Activated naive CD4-positive, alpha-beta T cell treated with anti-CD3 and anti-CD28 coated beads, Interleukin-2, amount 10 ng/mL, durations not matched to agents 7 days and 5 days (primary cell): ENCODE measurements around the gene TOPAZ1.

Experiments used
- CTCF ChIA-PET: fragments of 350-600 bp; sonication (Branson Sonifier 250); formaldehyde crosslinking; loops from one replicate; lab custom pipeline; 2021; ENCODE audit warnings: antibody characterized with exemption; lab: Charles Lee
- DNase-seq: peaks from one replicate; pipeline ENCODE4 v3.0.0-alpha.2; 2020
- H3K27ac Mint-ChIP-seq: one replicate; pipeline ENCODE4 v1.8.0; 2021; ENCODE audit warnings: mild to moderate bottlenecking, moderate library complexity, mixed read lengths
- H3K27me3 Mint-ChIP-seq: one replicate; pipeline ENCODE4 v1.8.0; 2021; ENCODE audit warnings: mild to moderate bottlenecking, mixed read lengths
- H3K36me3 Mint-ChIP-seq: one replicate; pipeline ENCODE4 v1.8.0; 2021; ENCODE audit warnings: mixed read lengths
- H3K4me1 Mint-ChIP-seq: one replicate; pipeline ENCODE4 v1.8.0; 2021; ENCODE audit warnings: mixed read lengths
- H3K4me3 Mint-ChIP-seq: one replicate; pipeline ENCODE4 v1.8.0; 2021; ENCODE audit warnings: mild to moderate bottlenecking, moderate library complexity, mixed read lengths
- H3K9me3 Mint-ChIP-seq: one replicate; pipeline ENCODE4 v1.8.0; 2021; ENCODE audit warnings: mixed read lengths

TOPAZ1 gene

GRCh38 chr3:44277925-44278324 is 36.2 kb downstream of the TOPAZ1 start:
- Mint-ChIP-seq H3K9me3 (peaks cover 1% of the 10 kb centered on the region), H3K36me3 (no peaks in the 10 kb centered on the region), H3K4me3 (no peak overlapping the region), H3K27me3 (peaks cover 29% of the 10 kb centered on the region), H3K4me1 (no peaks in the 10 kb centered on the region), H3K27ac (no peak overlapping the region)
- no peak for DNase-seq
- CTCF ChIA-PET, result interaction anchor here (0.6 kb wide), 1 partner anchor 84 kb away, joined by 3 read pairs; no protein-coding TSS in a partner anchor

- Mint-ChIP-seq H3K4me3 (no peak overlapping the region), H3K9me3 (peaks cover 1% of the 10 kb centered on the region), H3K27me3 (peaks cover 29% of the 10 kb centered on the region), H3K4me1 (no peaks in the 10 kb centered on the region), H3K36me3 (no peaks in the 10 kb centered on the region), H3K27ac (no peak overlapping the region)
- CTCF ChIA-PET, result no interaction called here
- no peak for DNase-seq
These were observed 38.4 kb downstream of the TOPAZ1 start for GRCh38 chr3:44280077-44280476.

- no peaks in the 10 kb centered on the region for H3K36me3 Mint-ChIP-seq
- H3K27me3 Mint-ChIP-seq, result peaks cover 29% of the 10 kb centered on the region
- H3K4me1 Mint-ChIP-seq, result no peaks in the 10 kb centered on the region
- CTCF ChIA-PET, result interaction anchor here (0.6 kb wide), 1 partner anchor 151 kb away, joined by 3 read pairs; no protein-coding TSS in a partner anchor
- H3K4me3 Mint-ChIP-seq, result no peak overlapping the region
- peaks cover 1% of the 10 kb centered on the region for H3K9me3 Mint-ChIP-seq
- DNase-seq, result no peak
- H3K27ac Mint-ChIP-seq, result no peak overlapping the region
These were observed 38.9 kb downstream of the TOPAZ1 start for GRCh38 chr3:44280631-44281030.

- Mint-ChIP-seq H3K4me3 (no peak overlapping the region), H3K4me1 (no peaks in the 10 kb centered on the region), H3K27ac (no peak overlapping the region), H3K36me3 (no peaks in the 10 kb centered on the region), H3K27me3 (peaks cover 22% of the 10 kb centered on the region), H3K9me3 (no peaks in the 10 kb centered on the region)
- CTCF ChIA-PET, result no interaction called here
- no peak for DNase-seq
These were observed 43.3 kb downstream of the TOPAZ1 start for GRCh38 chr3:44284949-44285348.

GRCh38 chr3:44289882-44290462 is 48.3 kb downstream of the TOPAZ1 start:
- DNase-seq, result no peak
- Mint-ChIP-seq H3K36me3 (no peaks in the 10 kb centered on the region), H3K9me3 (no peaks in the 10 kb centered on the region), H3K4me1 (no peaks in the 10 kb centered on the region), H3K27ac (no peak overlapping the region), H3K27me3 (peaks cover 24% of the 10 kb centered on the region), H3K4me3 (no peak overlapping the region)
- CTCF ChIA-PET, result no interaction called here

GRCh38 chr3:44292276-44292675 is 50.6 kb downstream of the TOPAZ1 start:
- CTCF ChIA-PET, result no interaction called here
- Mint-ChIP-seq H3K27ac (no peak overlapping the region), H3K4me1 (no peaks in the 10 kb centered on the region)

GRCh38 chr3:44292947-44293346 is 51.3 kb downstream of the TOPAZ1 start:
- Mint-ChIP-seq H3K4me3 (no peak overlapping the region), H3K36me3 (no peaks in the 10 kb centered on the region), H3K27me3 (peaks cover 30% of the 10 kb centered on the region), H3K4me1 (no peaks in the 10 kb centered on the region), H3K27ac (no peak overlapping the region), H3K9me3 (no peaks in the 10 kb centered on the region)
- no peak for DNase-seq
- CTCF ChIA-PET, result no interaction called here

More at GRCh38 chr3:44292276-44292675, 50.6 kb downstream of the TOPAZ1 start:
- peaks cover 30% of the 10 kb centered on the region for H3K27me3 Mint-ChIP-seq
- DNase-seq, result no peak
- no peak overlapping the region for H3K4me3 Mint-ChIP-seq
- no peaks in the 10 kb centered on the region for H3K36me3 Mint-ChIP-seq
- no peaks in the 10 kb centered on the region for H3K9me3 Mint-ChIP-seq

- H3K9me3 Mint-ChIP-seq, result no peaks in the 10 kb centered on the region
- no peaks in the 10 kb centered on the region for H3K36me3 Mint-ChIP-seq
- H3K27me3 Mint-ChIP-seq, result peaks cover 18% of the 10 kb centered on the region
- no peak overlapping the region for H3K4me3 Mint-ChIP-seq
- CTCF ChIA-PET, result no interaction called here
- no peak for DNase-seq
- no peak overlapping the region for H3K27ac Mint-ChIP-seq
- no peaks in the 10 kb centered on the region for H3K4me1 Mint-ChIP-seq
These were observed 55.6 kb downstream of the TOPAZ1 start for GRCh38 chr3:44297255-44297654.

GRCh38 chr3:44301746-44302145 is 60.1 kb downstream of the TOPAZ1 start:
- Mint-ChIP-seq H3K27me3 (peaks cover 20% of the 10 kb centered on the region), H3K36me3 (no peaks in the 10 kb centered on the region), H3K4me3 (no peak overlapping the region), H3K9me3 (no peaks in the 10 kb centered on the region), H3K4me1 (no peaks in the 10 kb centered on the region), H3K27ac (no peak overlapping the region)
- CTCF ChIA-PET, result no interaction called here
- no peak for DNase-seq

GRCh38 chr3:44309500-44309899 is 67.8 kb downstream of the TOPAZ1 start:
- H3K4me3 Mint-ChIP-seq, result no peak overlapping the region
- peaks cover 10% of the 10 kb centered on the region for H3K27me3 Mint-ChIP-seq
- no peaks in the 10 kb centered on the region for H3K9me3 Mint-ChIP-seq
- no peak for DNase-seq
- H3K27ac Mint-ChIP-seq, result no peak overlapping the region
- CTCF ChIA-PET, result interaction anchor here (0.6 to 0.7 kb wide), 2 partner anchors 10 to 176 kb away, joined by 3 read pairs; no protein-coding TSS in a partner anchor
- no peaks in the 10 kb centered on the region for H3K36me3 Mint-ChIP-seq
- no peaks in the 10 kb centered on the region for H3K4me1 Mint-ChIP-seq

GRCh38 chr3:44318891-44319311 is 77.2 kb downstream of the TOPAZ1 start:
- H3K4me3 Mint-ChIP-seq, result no peak overlapping the region
- H3K4me1 Mint-ChIP-seq, result peaks cover 4% of the 10 kb centered on the region
- no peaks in the 10 kb centered on the region for H3K36me3 Mint-ChIP-seq
- H3K9me3 Mint-ChIP-seq, result no peaks in the 10 kb centered on the region
- DNase-seq, result no peak
- CTCF ChIA-PET, result no interaction called here
- peaks cover 14% of the 10 kb centered on the region for H3K27me3 Mint-ChIP-seq
- no peak overlapping the region for H3K27ac Mint-ChIP-seq

- Mint-ChIP-seq H3K9me3 (no peaks in the 10 kb centered on the region), H3K27ac (no peak overlapping the region), H3K4me1 (peaks cover 4% of the 10 kb centered on the region), H3K36me3 (no peaks in the 10 kb centered on the region), H3K4me3 (no peak overlapping the region), H3K27me3 (peaks cover 20% of the 10 kb centered on the region)
- no peak for DNase-seq
- CTCF ChIA-PET, result no interaction called here
These were observed 79.6 kb downstream of the TOPAZ1 start for GRCh38 chr3:44321335-44321734.

GRCh38 chr3:44323341-44323955 is 81.8 kb downstream of the TOPAZ1 start:
- Mint-ChIP-seq H3K27me3 (peaks cover 32% of the 10 kb centered on the region), H3K9me3 (no peaks in the 10 kb centered on the region), H3K4me3 (no peak overlapping the region), H3K36me3 (no peaks in the 10 kb centered on the region), H3K4me1 (peaks cover 4% of the 10 kb centered on the region), H3K27ac (no peak overlapping the region)
- CTCF ChIA-PET, result interaction anchor here (0.6 to 1.7 kb wide), 5 partner anchors 21 to 591 kb away, joined by 3 to 5 read pairs (median 4); no protein-coding TSS in a partner anchor
- DNase-seq, result peak; percentile 70

GRCh38 chr3:44324584-44324983 is 82.9 kb downstream of the TOPAZ1 start:
- Mint-ChIP-seq H3K4me1 (no peaks in the 10 kb centered on the region), H3K27me3 (peaks cover 30% of the 10 kb centered on the region)
- DNase-seq, result no peak

GRCh38 chr3:44326019-44326418 is 84.3 kb downstream of the TOPAZ1 start:
- H3K4me3 Mint-ChIP-seq, result no peak overlapping the region
- no peaks in the 10 kb centered on the region for H3K36me3 Mint-ChIP-seq
- no peaks in the 10 kb centered on the region for H3K9me3 Mint-ChIP-seq
- no peak overlapping the region for H3K27ac Mint-ChIP-seq
- peaks cover 33% of the 10 kb centered on the region for H3K27me3 Mint-ChIP-seq
- H3K4me1 Mint-ChIP-seq, result no peaks in the 10 kb centered on the region
- no peak for DNase-seq
- CTCF ChIA-PET, result no interaction called here

More at GRCh38 chr3:44324584-44324983, 82.9 kb downstream of the TOPAZ1 start:
- Mint-ChIP-seq H3K9me3 (no peaks in the 10 kb centered on the region), H3K36me3 (no peaks in the 10 kb centered on the region), H3K27ac (no peak overlapping the region), H3K4me3 (no peak overlapping the region)
- CTCF ChIA-PET, result interaction anchor here (1.3 to 1.7 kb wide), 2 partner anchors 115 to 205 kb away, joined by 4 to 5 read pairs; no protein-coding TSS in a partner anchor
